D721Med (cell line): ENCODE data around the gene LTB.

Experiments used
- DNase-seq: peaks from one replicate; pipeline ENCODE4 v3.0.0; 2011; ENCODE audit warnings: low spot score; ENCODE audit not compliant: insufficient read length
- FAIRE-seq: peaks from 2 replicates; lab custom pipeline; 2011; peaks lifted over from hg19 to GRCh38; lab: Jason Lieb, UNC
- TF ChIP-seq, protein P1 (sequence below): IDR thresholded peaks from 2 replicates; pipeline ENCODE4 v1.5.1; 2012; ENCODE audit warnings: mild to moderate bottlenecking, control low read depth; ENCODE audit not compliant: insufficient read depth; ENCODE audit errors: missing control alignments

LTB gene

DNA sequence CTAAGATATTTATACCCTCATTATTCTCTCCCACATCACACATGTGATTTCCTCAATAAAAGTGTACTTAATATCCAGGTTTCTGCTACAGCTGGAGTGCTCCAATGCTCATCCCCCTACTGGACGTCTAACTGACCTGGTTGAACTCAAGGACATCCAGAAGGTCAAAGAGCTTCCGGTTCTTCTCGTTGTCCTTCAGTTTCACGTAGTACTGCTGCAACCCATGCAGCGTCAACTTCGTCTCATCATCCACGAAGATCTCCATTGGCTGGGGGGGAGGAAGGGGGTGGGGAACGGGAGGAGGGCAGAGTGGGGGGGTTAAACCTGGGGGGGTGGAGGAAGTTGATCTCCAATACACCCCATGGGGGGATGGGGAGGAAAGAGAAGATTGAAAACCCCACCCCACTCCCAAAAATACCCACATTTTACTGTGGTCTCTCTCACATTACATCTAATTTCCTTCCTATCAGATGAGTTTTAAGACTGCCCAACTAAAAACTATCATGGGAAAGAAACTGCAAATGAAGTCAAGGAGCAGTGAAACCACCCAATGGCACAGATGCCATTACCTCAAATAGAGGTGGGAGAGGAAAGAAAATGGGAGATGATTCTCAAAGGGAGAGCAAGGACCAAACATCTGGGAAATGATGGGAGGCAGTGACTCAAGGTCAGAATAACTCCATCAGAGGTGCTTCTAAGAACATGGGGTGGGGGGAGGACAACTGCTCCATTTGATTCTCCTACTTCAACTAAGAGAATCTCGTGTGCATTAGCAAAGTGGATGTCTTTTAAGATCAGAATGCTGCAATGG is 49.4 kb downstream of the LTB start:
- FAIRE-seq (no peak), DNase-seq (no peak)
- TF ChIP-seq, protein P1, sequence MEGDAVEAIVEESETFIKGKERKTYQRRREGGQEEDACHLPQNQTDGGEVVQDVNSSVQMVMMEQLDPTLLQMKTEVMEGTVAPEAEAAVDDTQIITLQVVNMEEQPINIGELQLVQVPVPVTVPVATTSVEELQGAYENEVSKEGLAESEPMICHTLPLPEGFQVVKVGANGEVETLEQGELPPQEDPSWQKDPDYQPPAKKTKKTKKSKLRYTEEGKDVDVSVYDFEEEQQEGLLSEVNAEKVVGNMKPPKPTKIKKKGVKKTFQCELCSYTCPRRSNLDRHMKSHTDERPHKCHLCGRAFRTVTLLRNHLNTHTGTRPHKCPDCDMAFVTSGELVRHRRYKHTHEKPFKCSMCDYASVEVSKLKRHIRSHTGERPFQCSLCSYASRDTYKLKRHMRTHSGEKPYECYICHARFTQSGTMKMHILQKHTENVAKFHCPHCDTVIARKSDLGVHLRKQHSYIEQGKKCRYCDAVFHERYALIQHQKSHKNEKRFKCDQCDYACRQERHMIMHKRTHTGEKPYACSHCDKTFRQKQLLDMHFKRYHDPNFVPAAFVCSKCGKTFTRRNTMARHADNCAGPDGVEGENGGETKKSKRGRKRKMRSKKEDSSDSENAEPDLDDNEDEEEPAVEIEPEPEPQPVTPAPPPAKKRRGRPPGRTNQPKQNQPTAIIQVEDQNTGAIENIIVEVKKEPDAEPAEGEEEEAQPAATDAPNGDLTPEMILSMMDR, result no peak

DNA sequence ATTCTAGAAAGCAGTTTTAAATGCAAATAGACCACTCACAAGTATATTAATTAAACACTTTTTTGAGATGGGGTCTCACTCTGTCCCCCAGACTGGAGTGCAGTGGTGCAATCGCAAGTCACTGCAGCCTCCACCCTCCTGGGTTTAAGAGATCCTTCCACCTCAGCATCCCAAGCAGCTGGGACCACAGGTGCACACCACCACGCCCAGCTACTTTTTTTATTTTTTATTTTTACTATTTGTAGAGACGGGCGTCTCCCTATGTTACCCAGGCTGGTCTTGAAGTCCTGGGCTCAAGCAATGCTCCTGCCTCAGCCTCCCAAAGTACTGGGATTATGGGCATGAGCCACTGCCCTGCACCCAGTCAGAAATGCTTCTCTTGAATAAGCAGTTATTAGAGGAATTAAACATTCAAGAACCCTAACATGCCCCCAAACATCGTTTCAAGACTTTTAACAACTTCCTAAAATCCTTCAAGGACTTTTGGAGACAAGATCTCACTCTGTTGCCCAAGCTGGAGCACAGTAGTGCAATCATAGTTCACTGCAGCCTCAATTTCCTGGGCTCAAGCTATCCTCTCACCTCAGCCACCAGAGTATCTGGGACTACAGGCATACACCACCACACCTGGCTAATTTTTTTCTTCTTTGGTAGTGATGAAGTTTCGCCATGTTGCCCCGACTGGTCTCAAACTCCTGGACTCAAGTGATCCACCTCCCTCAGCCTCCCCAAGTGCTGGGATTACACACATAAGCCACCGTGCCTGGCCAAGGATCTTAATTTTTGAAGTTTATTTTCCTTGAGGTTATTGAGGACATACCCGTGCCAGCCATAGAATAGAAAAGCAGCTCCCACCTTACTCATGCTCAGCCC is 50.2 kb downstream of the LTB start:
- TF ChIP-seq, protein P1, result no peak
- no peak for FAIRE-seq

DNA sequence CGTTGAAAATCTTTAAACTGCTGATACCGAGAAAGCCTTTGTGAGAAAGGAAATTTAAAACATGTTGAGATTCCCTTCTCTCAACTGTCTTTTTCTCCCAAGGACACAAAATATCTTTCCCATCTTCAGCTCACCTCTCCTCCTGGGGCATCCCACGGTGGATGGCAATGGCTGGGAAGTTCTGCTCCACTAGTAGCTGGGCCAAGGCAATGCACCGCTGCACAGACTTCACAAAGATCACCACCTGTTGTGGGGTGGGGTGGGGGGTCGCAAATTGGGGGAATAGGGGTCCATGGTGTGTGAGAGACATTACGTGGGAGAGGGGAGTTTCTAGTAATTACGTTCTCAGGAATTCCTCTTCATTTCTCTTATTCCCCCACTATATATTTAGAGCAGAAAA is 51.1 kb downstream of the LTB start:
- TF ChIP-seq, protein P1, result no peak
- FAIRE-seq, result no peak
- no peak for DNase-seq

More for the DNA sequence above, 50.2 kb downstream of the LTB start:
- DNase-seq, result no peak

DNA sequence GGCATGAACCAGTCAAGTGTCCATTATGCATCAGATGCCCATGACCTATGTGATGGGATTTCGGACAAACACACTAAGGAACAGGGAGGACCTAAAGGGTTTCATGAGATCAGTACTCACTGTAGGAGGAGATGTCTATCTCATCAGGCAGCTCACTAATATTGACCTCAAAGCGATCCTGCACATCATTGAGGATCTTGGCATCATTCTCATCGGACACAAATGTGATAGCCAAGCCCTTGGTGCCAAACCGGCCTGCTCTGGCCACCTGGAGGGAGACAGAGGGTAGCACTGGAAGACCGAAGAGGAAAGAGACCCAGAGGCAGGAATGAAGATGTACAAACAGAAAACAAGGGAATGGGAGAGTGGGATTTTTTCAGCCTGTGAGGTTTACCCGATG is 51.6 kb downstream of the LTB start:
- FAIRE-seq (no peak), DNase-seq (no peak)
- TF ChIP-seq, protein P1, result no peak
